Activated T-cell treated with anti-CD3 and anti-CD28 coated beads for 4 hours (primary cell): ENCODE measurements around the gene ZNF564.
A peak's percentile ranks its signal among the peaks of the same experiment; 100 is the strongest.
"Not testable (repeated sequence)": the region's sequence is repeated elsewhere in the genome, so short reads cannot be mapped to it uniquely, and the experiment has no call there.

Source experiments
- DNase-seq: peaks from one replicate; pipeline ENCODE4 v3.0.0-alpha.2; 2020

Gene ZNF564

DNA sequence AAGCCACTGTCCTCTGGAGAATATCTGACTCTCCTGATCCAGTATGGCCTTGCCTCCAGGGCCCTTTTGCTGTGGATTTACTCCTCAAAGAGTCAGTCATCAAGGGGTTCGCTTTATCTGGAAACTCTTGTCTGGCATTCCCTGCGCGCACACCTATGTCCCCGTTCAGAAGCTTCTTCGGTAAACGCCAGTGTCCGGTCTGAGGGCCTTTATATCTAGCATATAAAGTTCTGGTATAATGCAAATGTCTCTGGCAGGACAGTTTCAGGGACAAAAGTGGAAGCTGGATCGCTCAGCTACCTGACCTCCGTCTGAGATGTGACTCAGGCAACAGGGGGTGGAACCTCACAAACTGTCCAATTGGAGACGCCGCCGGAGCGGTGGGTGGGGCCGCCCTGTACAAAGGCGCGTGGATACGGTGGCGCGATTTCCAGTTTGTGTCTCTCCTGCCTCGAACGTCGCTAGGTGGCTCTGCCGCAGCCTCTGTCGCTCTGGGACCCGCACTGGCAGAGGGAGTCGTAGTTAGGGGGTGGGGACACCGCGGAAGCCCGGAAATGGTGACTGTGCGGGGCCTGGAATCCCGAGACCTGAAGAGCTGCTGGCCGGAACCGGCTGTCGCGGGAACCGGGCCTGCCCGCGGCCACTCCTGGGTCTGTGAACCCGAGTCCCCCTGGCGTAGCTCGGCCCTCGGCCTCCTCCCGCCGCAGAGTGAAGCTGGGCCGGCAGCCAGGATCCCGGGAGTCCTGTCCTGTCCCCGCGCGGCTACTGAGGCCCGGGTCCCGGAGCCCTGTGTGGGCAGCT, 56.1 kb downstream of the ZNF564 start:
- DNase-seq: peak; percentile 87

DNA sequence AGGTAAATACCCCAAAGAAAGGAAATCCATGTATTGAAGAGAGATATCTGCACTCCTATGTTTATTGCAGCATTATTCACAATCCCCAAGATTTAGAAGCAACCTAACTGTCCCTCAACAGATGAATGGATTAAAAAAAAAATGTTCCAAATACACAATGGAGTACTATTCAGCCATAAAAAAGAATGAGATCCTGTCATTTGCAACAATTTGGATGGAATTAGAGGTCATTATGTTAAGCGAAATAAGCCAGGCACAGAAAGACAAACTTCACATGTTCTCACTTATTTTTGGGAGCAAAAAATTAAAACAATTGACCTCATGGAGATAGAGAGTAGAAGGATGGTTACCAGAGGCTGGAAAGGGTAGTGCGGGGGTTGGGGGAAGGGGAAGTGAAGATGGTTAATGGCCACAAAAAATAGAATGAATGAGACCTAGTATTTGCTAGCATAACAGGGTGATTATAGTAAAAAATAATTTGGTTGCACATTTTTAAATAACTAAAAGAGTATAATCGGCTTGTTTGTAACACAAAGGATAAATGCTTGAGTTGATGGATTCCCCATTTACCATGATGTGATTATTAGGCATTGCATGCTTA, 56.9 kb downstream of the ZNF564 start:
- no peak for DNase-seq

DNA sequence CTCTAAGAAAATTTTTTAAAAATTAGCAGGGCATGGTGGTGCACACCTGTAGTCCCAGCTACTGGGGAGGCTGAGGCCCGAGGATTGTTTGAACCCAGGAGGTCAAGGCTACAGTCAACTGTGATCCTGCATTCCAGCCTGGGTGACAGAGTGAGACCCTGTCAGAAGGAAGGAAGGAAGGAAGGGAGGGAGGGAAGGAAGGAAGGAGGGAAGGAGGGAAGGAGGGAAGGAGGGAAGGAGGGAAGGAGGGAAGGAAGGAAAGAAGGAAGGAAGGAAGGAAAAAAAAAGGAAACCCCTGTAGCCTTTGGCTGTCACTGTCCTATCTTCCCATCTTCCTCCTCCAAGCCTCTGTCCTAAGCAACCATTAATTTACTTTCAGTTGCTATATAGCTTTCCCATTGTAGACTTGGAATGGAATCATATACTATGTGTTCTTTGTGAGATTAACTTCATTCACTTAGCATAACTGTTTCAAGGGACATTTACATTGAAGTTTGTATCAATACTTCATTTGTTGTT, 65.0 kb downstream of the ZNF564 start:
- DNase-seq: not testable (repeated sequence)

DNA sequence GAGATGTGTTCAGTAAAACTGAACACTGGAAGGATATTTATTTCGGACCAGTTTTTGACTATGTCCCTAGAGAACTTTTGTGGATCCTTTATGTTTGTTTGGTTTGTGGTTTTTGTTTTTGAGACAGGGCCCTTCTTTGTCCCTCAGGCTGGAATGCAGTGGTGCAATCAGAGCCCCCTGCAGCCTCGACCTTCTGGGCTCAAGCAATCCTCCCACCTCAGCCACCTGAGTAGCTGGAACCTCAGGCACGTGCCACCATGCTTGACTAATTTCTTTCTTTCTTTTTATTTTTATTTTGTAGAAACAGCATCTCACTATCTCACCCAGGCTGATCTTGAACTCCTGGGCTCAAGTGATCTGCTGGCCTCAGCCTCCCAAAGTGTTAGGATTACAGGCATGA, 65.7 kb downstream of the ZNF564 start:
- DNase-seq: no peak

DNA sequence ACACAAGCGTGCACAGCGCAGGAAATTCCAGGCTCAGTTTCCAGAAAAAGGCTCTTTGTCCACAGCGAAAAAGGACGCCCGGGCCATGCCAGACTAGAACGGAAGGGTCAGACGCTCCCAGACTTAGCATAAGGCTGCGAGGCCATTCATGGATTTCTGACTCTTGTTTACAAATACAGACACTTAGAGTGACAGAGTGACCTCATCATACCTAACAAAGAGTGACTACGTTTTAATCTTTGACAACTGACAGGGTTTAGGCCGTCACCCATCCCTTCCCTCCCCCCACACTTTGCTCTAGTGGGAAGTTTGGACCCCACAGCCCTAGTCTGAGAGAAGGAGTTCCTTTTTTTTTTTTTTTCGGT, 66.2 kb downstream of the ZNF564 start:
- no peak for DNase-seq

DNA sequence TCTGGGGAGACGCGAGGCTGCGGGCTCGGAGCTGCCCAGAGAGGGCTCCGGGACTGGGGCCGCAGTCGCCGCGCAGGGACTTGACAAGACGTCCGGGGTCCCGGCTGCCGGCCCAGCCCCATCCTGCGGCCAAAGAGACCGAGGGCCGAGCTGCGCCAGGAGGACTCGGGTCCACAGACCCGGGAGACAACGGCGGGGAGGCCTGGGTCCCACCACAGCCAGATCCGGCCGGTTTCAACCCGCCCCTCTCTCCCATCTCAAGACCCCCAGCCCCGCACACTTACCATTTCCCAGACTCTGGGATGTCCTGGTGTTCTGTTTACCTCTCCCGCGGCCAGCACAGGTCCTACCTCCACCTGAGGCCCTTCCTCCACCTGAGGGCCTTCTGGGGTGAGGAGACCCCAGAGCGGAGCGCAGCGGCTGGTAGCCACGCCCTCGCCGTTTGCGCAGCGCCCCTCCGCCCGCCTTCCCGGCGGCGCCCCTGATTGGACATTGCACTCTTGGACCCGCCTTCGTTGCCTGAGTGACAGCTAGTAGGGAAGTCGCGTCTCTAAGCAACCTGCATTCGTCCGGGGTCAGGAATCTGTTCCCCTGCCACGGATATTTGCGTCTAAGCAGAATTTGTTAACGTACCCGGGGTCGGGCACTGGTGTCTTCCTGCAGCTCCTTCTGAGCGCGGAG, 66.8 kb downstream of the ZNF564 start, which contains the start of gene ZNF709:
TSS of gene ZNF709 (minus strand) at position 446 of the 681 bp plus-strand sequence. CDS start at position 287, 159 bp downstream.
- peak; percentile 85 for DNase-seq

DNA sequence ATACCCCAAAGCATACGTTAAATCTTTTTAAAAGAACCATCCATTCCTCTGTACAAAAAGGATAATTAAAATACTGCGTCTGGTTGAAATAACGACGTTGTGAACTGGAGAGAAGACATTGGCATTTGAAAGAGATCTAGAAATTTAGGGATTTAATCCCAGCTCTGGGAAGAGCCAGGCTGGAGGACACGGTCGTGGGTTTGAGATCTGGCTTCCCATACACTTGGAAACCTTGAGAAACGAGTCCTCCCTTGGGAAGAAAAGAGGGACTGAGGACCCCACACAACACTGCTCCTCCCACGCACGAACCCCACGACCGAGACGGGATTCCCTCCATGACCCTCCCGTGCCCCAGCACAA, 67.3 kb downstream of the ZNF564 start:
- DNase-seq: no peak

DNA sequence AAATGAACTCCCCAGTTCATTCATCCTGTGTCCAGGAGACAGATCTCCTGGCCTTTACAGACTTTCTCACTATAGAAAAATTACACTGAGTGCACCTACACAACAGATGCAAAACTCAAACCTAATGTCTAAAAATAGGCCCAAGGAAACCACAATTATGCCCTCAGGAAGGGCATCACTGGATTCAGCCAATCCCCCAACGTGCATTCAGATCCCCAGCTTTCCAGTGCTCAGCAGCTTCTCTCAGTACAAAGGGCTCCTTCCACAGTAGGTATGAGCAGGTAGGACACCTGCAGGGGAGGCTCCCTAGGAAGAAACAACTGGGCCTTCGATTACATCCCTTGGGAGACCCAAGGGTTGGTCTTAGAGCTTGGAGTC, 68.8 kb downstream of the ZNF564 start:
- no peak for DNase-seq

DNA sequence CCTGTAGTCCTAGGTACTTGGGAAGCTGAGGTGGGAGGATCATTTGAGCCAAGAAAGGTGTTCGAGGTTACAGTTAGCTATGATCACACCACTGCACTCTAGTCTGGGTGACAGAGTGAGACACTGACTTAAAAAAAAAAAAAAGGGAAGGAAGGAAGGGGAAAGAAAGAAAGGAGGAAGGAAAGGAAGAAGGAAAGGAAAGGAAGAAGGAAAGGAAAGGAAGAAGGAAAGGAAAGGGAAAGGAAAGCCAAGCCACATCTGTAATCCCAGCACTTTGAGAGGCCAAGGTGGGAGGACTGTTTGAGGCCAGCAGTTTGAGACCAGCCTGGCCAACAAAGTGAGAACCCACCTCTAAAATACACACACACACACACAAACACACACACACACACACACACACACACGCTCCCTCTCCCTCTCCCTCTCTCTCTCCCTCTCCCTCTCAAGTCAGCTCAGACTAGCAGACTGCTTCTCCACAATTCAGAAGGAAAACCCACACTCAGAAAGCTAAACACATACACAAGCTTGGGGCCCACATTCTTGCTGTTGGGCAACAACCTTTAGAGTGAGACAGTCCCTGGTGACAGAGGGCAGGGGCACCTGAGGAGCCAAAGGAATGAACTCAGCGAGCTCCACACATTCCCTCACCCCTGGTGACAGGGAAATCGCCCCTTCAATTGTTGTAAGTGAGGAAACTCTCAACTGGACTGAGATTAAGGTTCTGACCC, 69.3 kb downstream of the ZNF564 start:
- DNase-seq: no peak

DNA sequence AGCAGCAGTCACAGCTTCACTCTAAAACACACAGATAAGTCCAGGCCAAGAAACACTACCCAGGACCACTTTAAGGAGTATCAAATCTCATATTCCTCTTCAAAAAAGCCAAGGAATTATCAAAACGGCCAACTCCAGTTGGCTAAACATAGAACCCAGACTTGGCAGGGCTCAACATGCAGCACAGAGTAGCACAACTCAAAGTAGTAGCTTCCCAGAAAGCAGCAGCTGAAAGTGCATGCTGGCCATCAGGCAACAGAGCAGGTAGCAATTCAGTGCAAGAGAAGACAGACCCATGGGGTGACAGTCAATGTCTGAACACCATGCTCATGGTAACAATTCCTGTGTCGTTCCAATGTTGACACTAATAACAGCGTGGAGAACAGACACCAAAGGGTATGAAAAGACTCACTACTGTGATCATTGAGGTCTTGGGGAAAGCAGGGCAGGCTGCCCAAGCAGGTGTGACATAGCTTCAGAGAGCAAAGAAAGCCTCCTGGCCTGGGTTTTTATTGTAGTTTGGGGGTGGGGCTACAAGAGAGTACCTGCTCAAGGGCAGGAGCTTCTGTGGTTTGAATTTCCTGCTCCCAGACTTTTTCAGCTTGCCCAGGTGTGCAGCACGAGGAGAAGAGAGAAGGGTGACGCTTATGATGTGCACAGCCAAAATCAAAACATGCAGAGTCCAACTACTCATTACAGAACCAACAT, 72.9 kb downstream of the ZNF564 start:
- DNase-seq: no peak
